Measurements from ENCODE around the gene TMEM69. TPM values are rescaled to one million over a fixed set of nuclear protein-coding genes. Genes with fewer than 3 reads are reported as not detected.
A peak's percentile ranks its signal among the peaks of the same experiment; 100 is the strongest.
"Not testable (repeated sequence)": the region's sequence is repeated elsewhere in the genome, so short reads cannot be mapped to it uniquely, and the experiment has no call there.

The TMEM69 gene
- total RNA-seq, 2 donors from 2014 or later = 26.2 to 38.9 TPM

- no peak for ATAC-seq
- peaks cover 0 to 6% of the 10 kb centered on the region in 2 donors for H3K36me3 Mint-ChIP-seq
- peak overlapping the region in 1 of 2 donors; percentile 36 for H3K27ac Mint-ChIP-seq
- DNase-seq (ENCODE audit: low spot score in 2 of 2) = no peak
- H3K9me3 Mint-ChIP-seq = no peaks in the 10 kb centered on the region
These were observed 25.7 kb downstream of the TMEM69 start for GRCh38 chr1:45713711-45714110.

- H3K9me3 Mint-ChIP-seq = no peaks in the 10 kb centered on the region
- H3K27ac Mint-ChIP-seq = no peak overlapping the region
- no peak for ATAC-seq
- DNase-seq (ENCODE audit: low spot score in 2 of 2) = no peak
- H3K36me3 Mint-ChIP-seq = peaks cover 0 to 3% of the 10 kb centered on the region in 2 donors
These were observed 28.7 kb downstream of the TMEM69 start for GRCh38 chr1:45716700-45717099.

GRCh38 chr1:45717386-45717785 is 29.4 kb downstream of the TMEM69 start:
- H3K27ac Mint-ChIP-seq; H3K9me3 Mint-ChIP-seq; DNase-seq (ENCODE audit: low spot score in 2 of 2); H3K36me3 Mint-ChIP-seq; ATAC-seq: not testable (repeated sequence)

- H3K36me3 Mint-ChIP-seq = no peaks in the 10 kb centered on the region
- no peak for ATAC-seq
These were observed 30.3 kb downstream of the TMEM69 start for GRCh38 chr1:45718289-45718688.

GRCh38 chr1:45721207-45721606 is 33.2 kb downstream of the TMEM69 start:
- H3K36me3 Mint-ChIP-seq = no peaks in the 10 kb centered on the region
- H3K9me3 Mint-ChIP-seq = no peaks in the 10 kb centered on the region
- DNase-seq (ENCODE audit: low spot score in 2 of 2) (no peak), ATAC-seq (no peak)
- no peak overlapping the region for H3K27ac Mint-ChIP-seq

More at GRCh38 chr1:45718289-45718688, 30.3 kb downstream of the TMEM69 start:
- no peak for DNase-seq (ENCODE audit: low spot score in 2 of 2)
- Mint-ChIP-seq H3K9me3 (no peaks in the 10 kb centered on the region), H3K27ac (peak overlapping the region in 1 of 2 donors; percentile 53)

GRCh38 chr1:45722809-45723208 is 34.8 kb downstream of the TMEM69 start:
- no peak for ATAC-seq
- no peak overlapping the region for H3K27ac Mint-ChIP-seq
- H3K9me3 Mint-ChIP-seq = no peaks in the 10 kb centered on the region
- no peaks in the 10 kb centered on the region for H3K36me3 Mint-ChIP-seq
- DNase-seq (ENCODE audit: low spot score in 2 of 2) = no peak

DNA sequence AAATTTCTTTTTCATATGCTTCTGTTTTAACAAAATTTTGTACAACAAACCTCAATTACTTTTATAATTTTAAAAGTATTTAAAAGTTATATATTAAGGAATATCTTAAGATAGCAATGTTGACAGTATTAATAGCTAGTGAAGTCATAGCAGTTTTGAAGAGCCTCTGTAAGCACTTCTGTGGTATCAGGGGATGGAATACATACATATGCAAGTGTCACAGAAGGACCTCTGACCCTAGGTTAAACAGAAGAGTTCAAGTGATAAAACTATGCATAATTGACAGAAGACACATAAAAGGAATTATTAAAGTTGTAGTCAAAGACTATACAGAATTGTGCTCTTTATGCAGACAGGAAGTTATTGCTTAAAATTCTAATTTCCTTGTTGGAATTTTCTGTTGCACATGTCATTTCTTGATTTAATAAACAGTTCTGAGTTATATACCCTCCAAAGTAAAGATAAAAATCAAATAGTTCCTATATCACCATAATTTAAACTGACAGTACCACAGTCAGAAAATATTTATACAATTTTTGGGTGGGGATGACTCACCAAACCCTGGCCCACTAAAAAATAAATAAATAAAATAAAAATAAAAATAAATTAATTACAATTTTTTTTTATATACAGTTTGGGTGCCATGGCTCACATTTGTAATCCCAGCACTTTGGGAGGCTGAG is 35.4 kb downstream of the TMEM69 start:
- no peak overlapping the region for H3K27ac Mint-ChIP-seq
- ATAC-seq = no peak
- no peak for DNase-seq (ENCODE audit: low spot score in 2 of 2)
- no peaks in the 10 kb centered on the region for H3K9me3 Mint-ChIP-seq
- H3K36me3 Mint-ChIP-seq = no peaks in the 10 kb centered on the region

- not testable (repeated sequence) for DNase-seq (ENCODE audit: low spot score in 2 of 2); H3K9me3 Mint-ChIP-seq; ATAC-seq; H3K36me3 Mint-ChIP-seq; H3K27ac Mint-ChIP-seq
These were observed 38.0 kb downstream of the TMEM69 start for GRCh38 chr1:45726007-45726406.

DNA sequence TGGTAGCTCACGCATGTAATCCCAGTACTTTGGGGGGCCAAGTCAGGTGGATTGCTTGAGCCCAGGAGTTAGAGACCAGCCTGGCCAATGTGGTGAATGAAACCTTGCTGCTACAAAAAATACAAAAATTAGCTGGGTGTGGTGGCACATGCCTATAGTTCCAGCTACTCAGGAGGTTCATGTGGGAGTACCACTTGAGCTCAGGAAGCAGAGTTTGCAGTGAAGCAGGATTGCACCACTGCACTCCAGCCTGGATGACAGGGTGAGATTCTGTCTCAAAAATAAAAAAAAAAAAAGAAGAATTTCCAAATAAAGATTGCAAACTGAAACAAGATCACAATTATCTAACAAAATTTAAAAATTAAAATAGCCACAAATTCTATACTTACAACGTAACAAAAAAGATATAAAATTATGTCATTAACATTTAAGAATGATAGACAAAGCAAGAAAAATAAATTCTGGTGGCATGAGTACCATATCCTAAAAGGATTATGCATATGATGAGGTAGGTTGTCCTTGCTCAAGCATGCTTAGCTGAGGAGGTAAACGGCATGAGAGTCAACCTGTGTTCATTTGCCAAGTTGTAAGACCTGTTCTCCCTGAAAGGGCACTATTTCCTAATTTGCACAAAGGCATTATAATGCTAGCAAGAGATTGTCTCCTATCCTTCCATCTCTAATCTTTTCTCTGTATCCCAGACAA is 42.2 kb downstream of the TMEM69 start:
- ATAC-seq (no peak), DNase-seq (ENCODE audit: low spot score in 2 of 2) (no peak)
- Mint-ChIP-seq H3K9me3 (no peaks in the 10 kb centered on the region), H3K36me3 (no peaks in the 10 kb centered on the region), H3K27ac (peak overlapping the region in 1 of 2 donors; percentile 23)

DNA sequence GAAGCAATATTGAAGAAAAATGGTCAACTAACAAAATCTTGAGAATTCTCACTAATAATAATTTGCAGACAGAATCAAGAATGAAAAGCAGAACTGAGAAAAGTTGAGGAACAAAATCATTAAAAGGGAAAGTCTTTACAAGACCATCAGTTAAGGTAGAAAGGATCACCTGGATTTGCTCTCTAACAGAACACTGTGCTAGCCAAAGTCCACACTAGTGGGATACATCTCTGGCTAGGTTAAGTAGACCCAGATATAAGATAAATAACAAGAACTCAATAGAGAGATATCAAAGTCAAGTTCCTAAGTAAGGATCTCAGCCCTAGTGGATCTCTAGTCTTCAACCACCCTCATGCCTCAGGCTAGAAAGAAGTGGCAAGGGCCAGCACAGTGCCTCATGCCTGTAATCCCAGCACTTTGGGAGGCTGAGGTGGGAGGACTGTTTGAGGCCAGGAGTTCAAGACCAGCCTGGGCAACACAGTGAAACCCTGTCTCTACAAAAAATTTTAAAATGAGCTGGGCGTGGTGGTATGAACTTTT is 42.9 kb downstream of the TMEM69 start:
- no peak for DNase-seq (ENCODE audit: low spot score in 2 of 2)
- ATAC-seq = no peak
- peak overlapping the region in 1 of 2 donors; percentile 23 for H3K27ac Mint-ChIP-seq
- H3K9me3 Mint-ChIP-seq = no peaks in the 10 kb centered on the region
- H3K36me3 Mint-ChIP-seq = no peaks in the 10 kb centered on the region

DNA sequence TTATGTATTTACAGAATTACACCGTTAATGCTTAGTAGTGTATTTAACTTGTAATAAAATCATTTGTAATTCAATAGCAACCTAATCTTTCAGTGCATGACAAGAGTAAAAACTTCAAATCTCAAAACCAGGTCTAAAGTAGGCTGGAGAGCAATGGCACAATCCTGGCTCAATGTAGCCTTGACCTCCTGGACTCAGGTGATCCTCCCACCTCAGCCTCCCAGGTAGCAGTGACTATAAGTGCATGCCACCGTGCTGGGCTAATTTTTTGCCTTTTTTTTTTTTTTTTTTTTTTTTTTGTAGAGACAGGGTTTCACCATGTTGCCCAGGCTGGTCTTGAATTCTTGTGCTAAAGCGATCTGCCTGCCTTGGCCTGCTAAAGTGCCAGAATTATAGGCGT is 51.2 kb downstream of the TMEM69 start:
- no peaks in the 10 kb centered on the region for H3K9me3 Mint-ChIP-seq
- H3K27ac Mint-ChIP-seq = no peak overlapping the region
- ATAC-seq (no peak), DNase-seq (ENCODE audit: low spot score in 2 of 2) (no peak)
- H3K36me3 Mint-ChIP-seq = peaks cover 5 to 9% of the 10 kb centered on the region in 2 donors

DNA sequence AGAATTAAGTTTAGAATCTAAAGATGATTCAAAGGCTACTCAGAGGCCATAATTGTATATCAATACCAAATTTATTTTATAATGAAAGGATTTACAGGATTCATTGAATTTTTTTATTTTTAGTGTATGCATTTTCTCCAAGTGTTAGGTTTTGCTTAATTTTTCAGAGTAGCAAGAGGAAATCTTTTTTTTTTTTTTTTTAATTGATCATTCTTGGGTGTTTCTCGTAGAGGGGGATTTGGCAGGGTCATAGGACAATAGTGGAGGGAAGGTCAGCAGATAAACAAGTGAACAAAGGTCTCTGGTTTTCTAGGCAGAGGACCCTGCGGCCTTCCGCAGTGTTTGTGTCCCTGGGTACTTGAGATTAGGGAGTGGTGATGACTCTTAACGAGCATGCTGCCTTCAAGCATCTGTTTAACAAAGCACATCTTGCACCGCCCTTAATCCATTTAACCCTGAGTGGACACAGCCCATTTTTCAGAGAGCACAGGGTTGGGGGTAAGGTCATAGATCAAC is 51.7 kb downstream of the TMEM69 start:
- not testable (repeated sequence) for ATAC-seq; H3K27ac Mint-ChIP-seq; DNase-seq (ENCODE audit: low spot score in 2 of 2); H3K36me3 Mint-ChIP-seq; H3K9me3 Mint-ChIP-seq

Other genes starting within 250 kb of the TMEM69 start
- 10 to 100 TPM in 1 of 2 donors, 1 to 10 TPM in 1; 4.5 to 12.9 TPM for gene TESK2, start 197.0 kb upstream of the TMEM69 start, total RNA-seq
- 1 to 10 TPM; 2.6 to 4.9 TPM for gene CCDC163, start 188.1 kb upstream of the TMEM69 start, total RNA-seq
- 1 to 10 TPM; 2.0 to 6.4 TPM for gene MMACHC, start 187.9 kb upstream of the TMEM69 start, total RNA-seq
- gene PRDX1, start 166.3 kb upstream of the TMEM69 start, total RNA-seq = 100 to 1,000 TPM; 577 to 596 TPM
- gene AKR1A1, start 137.4 kb upstream of the TMEM69 start, total RNA-seq = 100 to 1,000 TPM; 153 to 177 TPM
- 100 to 1,000 TPM; 178 to 319 TPM for gene NASP, start 104.1 kb upstream of the TMEM69 start, total RNA-seq
- gene CCDC17, start 64.1 kb upstream of the TMEM69 start, total RNA-seq = 1 to 10 TPM; 2.6 to 3.6 TPM
- gene GPBP1L1, start 1.6 kb upstream of the TMEM69 start, total RNA-seq = 100 to 1,000 TPM; 102 to 145 TPM
- 10 to 100 TPM; 13.8 to 16.3 TPM for gene IPP, start 62.5 kb downstream of the TMEM69 start, total RNA-seq
- gene MAST2, start 115.4 kb downstream of the TMEM69 start, total RNA-seq = 10 to 100 TPM; 22.3 to 39.6 TPM